LNCAP (cell line): Measurements from ENCODE around the gene DNHD1.

Experiments used
- CTCF ChIP-seq: fragments of 450-650 bp; IDR thresholded peaks from 2 replicates; pipeline ENCODE4 v1.5.1; 2017; ENCODE audit warnings: mild to moderate bottlenecking

DNHD1 gene

GRCh38 chr11:6561288-6561687 is 64.2 kb downstream of the DNHD1 start:
- TF ChIP-seq CTCF: no peak

GRCh38 chr11:6563121-6563619 is 66.1 kb downstream of the DNHD1 start:
- TF ChIP-seq CTCF: no peak

GRCh38 chr11:6563667-6564066 is 66.6 kb downstream of the DNHD1 start:
- no peak for TF ChIP-seq CTCF

GRCh38 chr11:6565325-6565724 is 68.2 kb downstream of the DNHD1 start:
- TF ChIP-seq CTCF: no peak

- TF ChIP-seq CTCF: no peak
These were observed 69.1 kb downstream of the DNHD1 start for GRCh38 chr11:6565988-6566703.

- TF ChIP-seq CTCF: no peak
These were observed 69.8 kb downstream of the DNHD1 start for GRCh38 chr11:6566704-6567370.

GRCh38 chr11:6567371-6567745 is 70.3 kb downstream of the DNHD1 start:
- TF ChIP-seq CTCF: no peak
